PC-3 (cell line): ENCODE measurements around the gene TAOK3.

Experiments
- EZH2 ChIP-seq: fragments of 300-600 bp; sonication (generic); IDR thresholded peaks from one replicate; pipeline ENCODE4 v1.6.1; 2017; ENCODE audit warnings: antibody characterized with exemption, mild to moderate bottlenecking, low read length; ENCODE audit not compliant: unreplicated experiment
- EZH2phosphoT487 ChIP-seq: fragments of 300-600 bp; sonication (generic); IDR thresholded peaks from 2 replicates; pipeline ENCODE4 v1.6.1; 2018; ENCODE audit warnings: mild to moderate bottlenecking, antibody characterized with exemption, low read length, borderline replicate concordance
- TF ChIP-seq, protein P1 (sequence below): fragments of 300-600 bp; sonication (generic); conservative IDR thresholded peaks from 2 replicates; pipeline ENCODE4 v1.5.1; 2017; ENCODE audit warnings: antibody characterized with exemption, low read depth, mild to moderate bottlenecking, low read length

DNA sequence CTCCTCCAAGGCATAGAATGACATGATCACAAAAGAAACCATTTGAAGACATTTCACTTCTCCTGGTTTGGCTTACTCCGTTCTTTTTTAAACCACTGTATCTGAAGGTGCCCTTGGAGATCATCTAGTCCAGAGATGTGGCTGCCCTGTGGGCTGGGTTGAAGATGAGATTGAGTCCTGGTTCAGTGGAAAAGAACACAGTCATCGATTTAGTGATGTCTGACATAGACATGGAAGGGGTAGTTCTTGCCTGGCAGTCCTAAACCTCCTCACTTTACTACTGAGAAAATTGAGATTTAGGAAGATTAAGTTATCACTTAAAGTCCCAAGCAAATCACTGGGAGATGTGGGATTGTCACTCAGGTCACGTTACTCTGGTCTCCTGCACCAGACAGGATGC, 271.7 kb downstream of the TAOK3 start:
- no peak for TF ChIP-seq EZH2phosphoT487
- TF ChIP-seq, protein P1, sequence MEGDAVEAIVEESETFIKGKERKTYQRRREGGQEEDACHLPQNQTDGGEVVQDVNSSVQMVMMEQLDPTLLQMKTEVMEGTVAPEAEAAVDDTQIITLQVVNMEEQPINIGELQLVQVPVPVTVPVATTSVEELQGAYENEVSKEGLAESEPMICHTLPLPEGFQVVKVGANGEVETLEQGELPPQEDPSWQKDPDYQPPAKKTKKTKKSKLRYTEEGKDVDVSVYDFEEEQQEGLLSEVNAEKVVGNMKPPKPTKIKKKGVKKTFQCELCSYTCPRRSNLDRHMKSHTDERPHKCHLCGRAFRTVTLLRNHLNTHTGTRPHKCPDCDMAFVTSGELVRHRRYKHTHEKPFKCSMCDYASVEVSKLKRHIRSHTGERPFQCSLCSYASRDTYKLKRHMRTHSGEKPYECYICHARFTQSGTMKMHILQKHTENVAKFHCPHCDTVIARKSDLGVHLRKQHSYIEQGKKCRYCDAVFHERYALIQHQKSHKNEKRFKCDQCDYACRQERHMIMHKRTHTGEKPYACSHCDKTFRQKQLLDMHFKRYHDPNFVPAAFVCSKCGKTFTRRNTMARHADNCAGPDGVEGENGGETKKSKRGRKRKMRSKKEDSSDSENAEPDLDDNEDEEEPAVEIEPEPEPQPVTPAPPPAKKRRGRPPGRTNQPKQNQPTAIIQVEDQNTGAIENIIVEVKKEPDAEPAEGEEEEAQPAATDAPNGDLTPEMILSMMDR = no peak
- no peak for TF ChIP-seq EZH2
